WTC11 (cell line): ENCODE measurements around the gene FNBP1L. TPM values are rescaled to one million over a fixed set of nuclear protein-coding genes. Genes with fewer than 3 reads are reported as not detected.
A peak's percentile ranks its signal among the peaks of the same experiment; 100 is the strongest.

Experiments used
- ATAC-seq: fragments of 200-7000 bp; cut with Tn5 transposase; 2 replicates; pipeline ENCODE4 v1.10.0; 2021; ENCODE audit warnings: mild to moderate bottlenecking, moderate library complexity
- CTCF ChIA-PET: fragments of 300-600 bp; sonication (Branson Sonifier 250); formaldehyde crosslinking; loops from one replicate; lab custom pipeline; 2021; ENCODE audit warnings: antibody characterized with exemption; lab: Charles Lee
- POLR2A ChIA-PET: fragments of 350-600 bp; sonication (Branson Sonifier 250); formaldehyde crosslinking; loops from one replicate; lab custom pipeline; 2021; ENCODE audit warnings: antibody characterized with exemption; lab: Charles Lee
- DNase-seq: peaks from one replicate; pipeline ENCODE4 v3.0.0; 2021; ENCODE audit warnings: low spot score
- H3K27ac Mint-ChIP-seq: 2 replicates; pipeline ENCODE4 v1.8.0; 2021; ENCODE audit warnings: mixed read lengths
- H3K27me3 Mint-ChIP-seq: 2 replicates; pipeline ENCODE4 v1.8.0; 2021; ENCODE audit warnings: low read depth, mild to moderate bottlenecking, moderate library complexity, mixed read lengths
- H3K36me3 Mint-ChIP-seq: 2 replicates; pipeline ENCODE4 v1.8.0; 2021; ENCODE audit warnings: mixed read lengths
- H3K4me1 Mint-ChIP-seq: 2 replicates; pipeline ENCODE4 v1.8.0; 2022; ENCODE audit warnings: mixed read lengths
- H3K4me3 Mint-ChIP-seq: 2 replicates; pipeline ENCODE4 v1.8.0; 2021; ENCODE audit warnings: mild to moderate bottlenecking, moderate library complexity, mixed read lengths
- H3K9me3 Mint-ChIP-seq: 2 replicates; pipeline ENCODE4 v1.8.0; 2021; ENCODE audit warnings: mixed read lengths
- EMX1 ChIP-seq: fragments of 250-450 bp; sonication (Bioruptor Pico); IDR thresholded peaks from 2 replicates; pipeline ENCODE4 v1.8.0; 2021; ENCODE audit warnings: mild to moderate bottlenecking
- GABPB1 ChIP-seq: sonication (generic); formaldehyde crosslinking; IDR thresholded peaks from 2 replicates; pipeline ENCODE4 v1.8.1; 2023; ENCODE audit warnings: mild to moderate bottlenecking, missing genetic modification reagents
- GRHL2 ChIP-seq: fragments of 250-450 bp; sonication (Bioruptor Pico); IDR thresholded peaks from 2 replicates; pipeline ENCODE4 v1.8.0; 2022; ENCODE audit warnings: mild to moderate bottlenecking, moderate library complexity; ENCODE audit not compliant: insufficient replicate concordance, severe bottlenecking
- MXD4 ChIP-seq: fragments of 250-450 bp; sonication (Bioruptor Pico); IDR thresholded peaks from 2 replicates; pipeline ENCODE4 v1.8.0; 2021; ENCODE audit warnings: mild to moderate bottlenecking, moderate library complexity, borderline replicate concordance
- SMAD4 ChIP-seq: sonication (generic); formaldehyde crosslinking; IDR thresholded peaks from 2 replicates; pipeline ENCODE4 v1.8.0; 2022; ENCODE audit warnings: mild to moderate bottlenecking, missing genetic modification reagents
- ZNF263 ChIP-seq: sonication (generic); formaldehyde crosslinking; IDR thresholded peaks from 2 replicates; pipeline ENCODE4 v1.8.1; 2022; ENCODE audit warnings: low read depth, mild to moderate bottlenecking, moderate library complexity, missing genetic modification reagents
- ZNF532 ChIP-seq: fragments of 250-450 bp; sonication (Bioruptor Pico); IDR thresholded peaks from 2 replicates; pipeline ENCODE4 v1.9.0; 2021; ENCODE audit warnings: mild to moderate bottlenecking, borderline replicate concordance
- total RNA-seq: library from RNA; stranded (reverse); gene quantifications from 3 replicates; pipeline ENCODE4 v1.2.3, GENCODE V29; 2021
- TF ChIP-seq, protein P1 (sequence below): sonication (generic); formaldehyde crosslinking; IDR thresholded peaks from 2 replicates; pipeline ENCODE4 v1.8.1; 2023; ENCODE audit warnings: mild to moderate bottlenecking, moderate library complexity, missing genetic modification reagents
- TF ChIP-seq, protein P2 (sequence below): sonication (generic); formaldehyde crosslinking; IDR thresholded peaks from 2 replicates; pipeline ENCODE4 v1.8.1; 2023; ENCODE audit warnings: mild to moderate bottlenecking, missing genetic modification reagents, moderate library complexity
- TF ChIP-seq, protein P3 (sequence below): fragments of 250-450 bp; sonication (Bioruptor Pico); IDR thresholded peaks from 2 replicates; pipeline ENCODE4 v2.1.2; 2022; ENCODE audit warnings: mild to moderate bottlenecking, moderate library complexity
- TF ChIP-seq, protein P4 (sequence below): fragments of 250-450 bp; sonication (Bioruptor Pico); IDR thresholded peaks from 2 replicates; pipeline ENCODE4 v1.8.0; 2021; ENCODE audit warnings: mild to moderate bottlenecking
- TF ChIP-seq, protein P5 (sequence below): sonication (generic); formaldehyde crosslinking; IDR thresholded peaks from 2 replicates; pipeline ENCODE4 v1.8.1; 2023; ENCODE audit warnings: mild to moderate bottlenecking, missing genetic modification reagents, borderline replicate concordance

FNBP1L gene
- total RNA-seq, 1 experiment from 2014 or later: 79.1 TPM

- TF ChIP-seq, protein P1, sequence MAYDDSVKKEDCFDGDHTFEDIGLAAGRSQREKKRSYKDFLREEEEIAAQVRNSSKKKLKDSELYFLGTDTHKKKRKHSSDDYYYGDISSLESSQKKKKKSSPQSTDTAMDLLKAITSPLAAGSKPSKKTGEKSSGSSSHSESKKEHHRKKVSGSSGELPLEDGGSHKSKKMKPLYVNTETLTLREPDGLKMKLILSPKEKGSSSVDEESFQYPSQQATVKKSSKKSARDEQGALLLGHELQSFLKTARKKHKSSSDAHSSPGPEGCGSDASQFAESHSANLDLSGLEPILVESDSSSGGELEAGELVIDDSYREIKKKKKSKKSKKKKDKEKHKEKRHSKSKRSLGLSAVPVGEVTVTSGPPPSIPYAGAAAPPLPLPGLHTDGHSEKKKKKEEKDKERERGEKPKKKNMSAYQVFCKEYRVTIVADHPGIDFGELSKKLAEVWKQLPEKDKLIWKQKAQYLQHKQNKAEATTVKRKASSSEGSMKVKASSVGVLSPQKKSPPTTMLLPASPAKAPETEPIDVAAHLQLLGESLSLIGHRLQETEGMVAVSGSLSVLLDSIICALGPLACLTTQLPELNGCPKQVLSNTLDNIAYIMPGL (CRISPR knock-in tag): no peak
- TF ChIP-seq MXD4 (CRISPR knock-in tag): no peak
- TF ChIP-seq, protein P2, sequence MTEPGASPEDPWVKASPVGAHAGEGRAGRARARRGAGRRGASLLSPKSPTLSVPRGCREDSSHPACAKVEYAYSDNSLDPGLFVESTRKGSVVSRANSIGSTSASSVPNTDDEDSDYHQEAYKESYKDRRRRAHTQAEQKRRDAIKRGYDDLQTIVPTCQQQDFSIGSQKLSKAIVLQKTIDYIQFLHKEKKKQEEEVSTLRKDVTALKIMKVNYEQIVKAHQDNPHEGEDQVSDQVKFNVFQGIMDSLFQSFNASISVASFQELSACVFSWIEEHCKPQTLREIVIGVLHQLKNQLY (CRISPR knock-in tag): no peak
- no peak for TF ChIP-seq GRHL2 (CRISPR knock-in tag)
- TF ChIP-seq GABPB1: no peak
- no peak for TF ChIP-seq ZNF532 (CRISPR knock-in tag)
- no peak for TF ChIP-seq EMX1 (CRISPR knock-in tag)
These were observed 94.5 kb downstream of the FNBP1L start (continued) for GRCh38 chr1:93542398-93542797.

DNA sequence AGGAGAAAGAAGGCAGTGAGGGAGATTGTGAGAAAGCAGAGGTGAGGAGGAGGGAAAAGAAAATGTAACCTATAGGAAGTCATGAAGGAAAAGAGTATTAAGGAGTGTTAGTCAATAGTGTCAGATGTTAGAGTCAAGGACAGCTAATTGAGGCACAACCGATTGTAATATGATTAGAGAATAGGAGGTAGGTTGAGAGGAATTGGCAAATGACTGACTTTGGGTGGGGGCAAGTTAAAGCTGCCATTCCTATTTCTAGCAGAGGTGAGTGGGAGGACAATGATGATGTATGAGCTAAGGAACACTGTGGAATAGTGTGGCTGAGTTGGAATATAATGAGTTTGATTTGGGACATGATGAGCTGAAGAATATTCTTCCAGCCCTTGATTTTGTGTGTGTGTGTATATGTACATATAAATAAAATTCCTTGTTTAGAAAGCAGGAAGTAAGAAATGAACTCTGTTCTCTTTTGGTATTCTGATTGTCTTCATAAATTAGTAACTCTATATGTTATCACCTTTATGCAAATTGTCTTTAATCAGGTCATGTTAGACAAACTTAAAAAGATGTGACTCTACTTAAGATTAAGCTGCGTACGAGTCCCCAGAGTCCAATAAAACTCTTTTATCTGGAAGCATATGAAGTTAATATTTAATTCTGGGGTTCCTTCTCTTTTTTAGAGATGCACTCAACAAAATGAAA, 98.4 kb downstream of the FNBP1L start:
- TF ChIP-seq, protein P3, sequence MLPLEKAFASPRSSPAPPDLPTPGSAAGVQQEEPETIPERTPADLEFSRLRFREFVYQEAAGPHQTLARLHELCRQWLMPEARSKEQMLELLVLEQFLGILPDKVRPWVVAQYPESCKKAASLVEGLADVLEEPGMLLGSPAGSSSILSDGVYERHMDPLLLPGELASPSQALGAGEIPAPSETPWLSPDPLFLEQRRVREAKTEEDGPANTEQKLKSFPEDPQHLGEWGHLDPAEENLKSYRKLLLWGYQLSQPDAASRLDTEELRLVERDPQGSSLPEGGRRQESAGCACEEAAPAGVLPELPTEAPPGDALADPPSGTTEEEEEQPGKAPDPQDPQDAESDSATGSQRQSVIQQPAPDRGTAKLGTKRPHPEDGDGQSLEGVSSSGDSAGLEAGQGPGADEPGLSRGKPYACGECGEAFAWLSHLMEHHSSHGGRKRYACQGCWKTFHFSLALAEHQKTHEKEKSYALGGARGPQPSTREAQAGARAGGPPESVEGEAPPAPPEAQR: no peak
- no peak for TF ChIP-seq ZNF263 (CRISPR knock-in tag)
- TF ChIP-seq MXD4 (CRISPR knock-in tag): no peak
- no peak for TF ChIP-seq SMAD4 (CRISPR knock-in tag)
- TF ChIP-seq, protein P4, sequence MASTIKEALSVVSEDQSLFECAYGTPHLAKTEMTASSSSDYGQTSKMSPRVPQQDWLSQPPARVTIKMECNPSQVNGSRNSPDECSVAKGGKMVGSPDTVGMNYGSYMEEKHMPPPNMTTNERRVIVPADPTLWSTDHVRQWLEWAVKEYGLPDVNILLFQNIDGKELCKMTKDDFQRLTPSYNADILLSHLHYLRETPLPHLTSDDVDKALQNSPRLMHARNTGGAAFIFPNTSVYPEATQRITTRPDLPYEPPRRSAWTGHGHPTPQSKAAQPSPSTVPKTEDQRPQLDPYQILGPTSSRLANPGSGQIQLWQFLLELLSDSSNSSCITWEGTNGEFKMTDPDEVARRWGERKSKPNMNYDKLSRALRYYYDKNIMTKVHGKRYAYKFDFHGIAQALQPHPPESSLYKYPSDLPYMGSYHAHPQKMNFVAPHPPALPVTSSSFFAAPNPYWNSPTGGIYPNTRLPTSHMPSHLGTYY (CRISPR knock-in tag): no peak
- TF ChIP-seq, protein P5, sequence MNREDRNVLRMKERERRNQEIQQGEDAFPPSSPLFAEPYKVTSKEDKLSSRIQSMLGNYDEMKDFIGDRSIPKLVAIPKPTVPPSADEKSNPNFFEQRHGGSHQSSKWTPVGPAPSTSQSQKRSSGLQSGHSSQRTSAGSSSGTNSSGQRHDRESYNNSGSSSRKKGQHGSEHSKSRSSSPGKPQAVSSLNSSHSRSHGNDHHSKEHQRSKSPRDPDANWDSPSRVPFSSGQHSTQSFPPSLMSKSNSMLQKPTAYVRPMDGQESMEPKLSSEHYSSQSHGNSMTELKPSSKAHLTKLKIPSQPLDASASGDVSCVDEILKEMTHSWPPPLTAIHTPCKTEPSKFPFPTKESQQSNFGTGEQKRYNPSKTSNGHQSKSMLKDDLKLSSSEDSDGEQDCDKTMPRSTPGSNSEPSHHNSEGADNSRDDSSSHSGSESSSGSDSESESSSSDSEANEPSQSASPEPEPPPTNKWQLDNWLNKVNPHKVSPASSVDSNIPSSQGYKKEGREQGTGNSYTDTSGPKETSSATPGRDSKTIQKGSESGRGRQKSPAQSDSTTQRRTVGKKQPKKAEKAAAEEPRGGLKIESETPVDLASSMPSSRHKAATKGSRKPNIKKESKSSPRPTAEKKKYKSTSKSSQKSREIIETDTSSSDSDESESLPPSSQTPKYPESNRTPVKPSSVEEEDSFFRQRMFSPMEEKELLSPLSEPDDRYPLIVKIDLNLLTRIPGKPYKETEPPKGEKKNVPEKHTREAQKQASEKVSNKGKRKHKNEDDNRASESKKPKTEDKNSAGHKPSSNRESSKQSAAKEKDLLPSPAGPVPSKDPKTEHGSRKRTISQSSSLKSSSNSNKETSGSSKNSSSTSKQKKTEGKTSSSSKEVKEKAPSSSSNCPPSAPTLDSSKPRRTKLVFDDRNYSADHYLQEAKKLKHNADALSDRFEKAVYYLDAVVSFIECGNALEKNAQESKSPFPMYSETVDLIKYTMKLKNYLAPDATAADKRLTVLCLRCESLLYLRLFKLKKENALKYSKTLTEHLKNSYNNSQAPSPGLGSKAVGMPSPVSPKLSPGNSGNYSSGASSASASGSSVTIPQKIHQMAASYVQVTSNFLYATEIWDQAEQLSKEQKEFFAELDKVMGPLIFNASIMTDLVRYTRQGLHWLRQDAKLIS (CRISPR knock-in tag): no peak
- Mint-ChIP-seq H3K4me1 (peaks cover 8% of the 10 kb centered on the region), H3K4me3 (no peak overlapping the region), H3K36me3 (peaks cover 26% of the 10 kb centered on the region), H3K27me3 (no peaks in the 10 kb centered on the region), H3K9me3 (no peaks in the 10 kb centered on the region), H3K27ac (peak overlapping the region; percentile 30)
- ChIA-PET POLR2A (no interaction called here), CTCF (no interaction called here)
- no peak for ATAC-seq
- DNase-seq: no peak
